ENCODE data around the gene ZNF839.

DNA sequence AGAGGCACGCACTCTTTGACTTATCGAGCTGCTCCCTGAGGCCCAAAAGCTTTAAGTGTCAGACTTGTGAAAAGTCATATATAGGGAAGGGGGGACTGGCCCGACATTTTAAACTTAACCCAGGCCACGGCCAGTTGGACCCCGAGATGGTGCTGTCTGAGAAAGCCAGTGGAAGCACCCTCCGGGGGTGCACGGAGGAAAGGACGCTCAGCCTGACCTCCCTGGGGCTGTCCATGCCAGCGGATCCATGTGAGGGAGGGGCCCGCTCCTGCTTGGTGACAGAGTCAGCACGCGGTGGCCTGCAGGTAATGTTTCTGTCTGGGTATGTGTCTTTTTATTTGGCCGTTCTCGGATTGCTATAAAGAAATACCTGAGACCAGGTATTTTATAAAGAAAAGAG lies 7.0 kb downstream of the ZNF839 start:
- TF ChIP-seq, protein P1, sequence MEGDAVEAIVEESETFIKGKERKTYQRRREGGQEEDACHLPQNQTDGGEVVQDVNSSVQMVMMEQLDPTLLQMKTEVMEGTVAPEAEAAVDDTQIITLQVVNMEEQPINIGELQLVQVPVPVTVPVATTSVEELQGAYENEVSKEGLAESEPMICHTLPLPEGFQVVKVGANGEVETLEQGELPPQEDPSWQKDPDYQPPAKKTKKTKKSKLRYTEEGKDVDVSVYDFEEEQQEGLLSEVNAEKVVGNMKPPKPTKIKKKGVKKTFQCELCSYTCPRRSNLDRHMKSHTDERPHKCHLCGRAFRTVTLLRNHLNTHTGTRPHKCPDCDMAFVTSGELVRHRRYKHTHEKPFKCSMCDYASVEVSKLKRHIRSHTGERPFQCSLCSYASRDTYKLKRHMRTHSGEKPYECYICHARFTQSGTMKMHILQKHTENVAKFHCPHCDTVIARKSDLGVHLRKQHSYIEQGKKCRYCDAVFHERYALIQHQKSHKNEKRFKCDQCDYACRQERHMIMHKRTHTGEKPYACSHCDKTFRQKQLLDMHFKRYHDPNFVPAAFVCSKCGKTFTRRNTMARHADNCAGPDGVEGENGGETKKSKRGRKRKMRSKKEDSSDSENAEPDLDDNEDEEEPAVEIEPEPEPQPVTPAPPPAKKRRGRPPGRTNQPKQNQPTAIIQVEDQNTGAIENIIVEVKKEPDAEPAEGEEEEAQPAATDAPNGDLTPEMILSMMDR (tag by site-specific recombination; IDR thresholded peaks at IDR 0.05): no peak
- no peak for TF ChIP-seq ZNF558 (tag by site-specific recombination; IDR thresholded peaks at IDR 0.05)
- TF ChIP-seq, protein P2, sequence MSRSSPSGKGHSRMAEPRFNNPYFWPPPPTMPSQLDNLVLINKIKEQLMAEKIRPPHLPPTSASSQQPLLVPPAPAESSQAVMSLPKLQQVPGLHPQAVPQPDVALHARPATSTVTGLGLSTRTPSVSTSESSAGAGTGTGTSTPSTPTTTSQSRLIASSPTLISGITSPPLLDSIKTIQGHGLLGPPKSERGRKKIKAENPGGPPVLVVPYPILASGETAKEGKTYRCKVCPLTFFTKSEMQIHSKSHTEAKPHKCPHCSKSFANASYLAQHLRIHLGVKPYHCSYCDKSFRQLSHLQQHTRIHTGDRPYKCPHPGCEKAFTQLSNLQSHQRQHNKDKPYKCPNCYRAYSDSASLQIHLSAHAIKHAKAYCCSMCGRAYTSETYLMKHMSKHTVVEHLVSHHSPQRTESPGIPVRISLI (tag by site-specific recombination; IDR thresholded peaks at IDR 0.05): no peak
- TF ChIP-seq ZNF530 (tag by site-specific recombination; IDR thresholded peaks at IDR 0.05; ENCODE audit: low read depth): no peak
- TF ChIP-seq YY1 (tag by site-specific recombination; IDR thresholded peaks at IDR 0.05): no peak
- TF ChIP-seq ZNF112 (tag by site-specific recombination; IDR thresholded peaks at IDR 0.05): no peak
- TF ChIP-seq ZSCAN23 (tag by site-specific recombination; IDR thresholded peaks at IDR 0.05): no peak
- TF ChIP-seq, protein P3, sequence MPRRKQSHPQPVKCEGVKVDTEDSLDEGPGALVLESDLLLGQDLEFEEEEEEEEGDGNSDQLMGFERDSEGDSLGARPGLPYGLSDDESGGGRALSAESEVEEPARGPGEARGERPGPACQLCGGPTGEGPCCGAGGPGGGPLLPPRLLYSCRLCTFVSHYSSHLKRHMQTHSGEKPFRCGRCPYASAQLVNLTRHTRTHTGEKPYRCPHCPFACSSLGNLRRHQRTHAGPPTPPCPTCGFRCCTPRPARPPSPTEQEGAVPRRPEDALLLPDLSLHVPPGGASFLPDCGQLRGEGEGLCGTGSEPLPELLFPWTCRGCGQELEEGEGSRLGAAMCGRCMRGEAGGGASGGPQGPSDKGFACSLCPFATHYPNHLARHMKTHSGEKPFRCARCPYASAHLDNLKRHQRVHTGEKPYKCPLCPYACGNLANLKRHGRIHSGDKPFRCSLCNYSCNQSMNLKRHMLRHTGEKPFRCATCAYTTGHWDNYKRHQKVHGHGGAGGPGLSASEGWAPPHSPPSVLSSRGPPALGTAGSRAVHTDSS (tag by site-specific recombination; IDR thresholded peaks at IDR 0.05): no peak
- no peak for TF ChIP-seq ZNF629 (tag by site-specific recombination; IDR thresholded peaks at IDR 0.05)
- no peak for TF ChIP-seq ZBTB7A (tag by site-specific recombination; IDR thresholded peaks at IDR 0.05; ENCODE audit: low read depth)
- TF ChIP-seq ZNF138 (tag by site-specific recombination; IDR thresholded peaks at IDR 0.05; ENCODE audit: borderline replicate concordance): no peak
- TF ChIP-seq ZNF792 (tag by site-specific recombination; IDR thresholded peaks at IDR 0.05): no peak
- TF ChIP-seq, protein P4, sequence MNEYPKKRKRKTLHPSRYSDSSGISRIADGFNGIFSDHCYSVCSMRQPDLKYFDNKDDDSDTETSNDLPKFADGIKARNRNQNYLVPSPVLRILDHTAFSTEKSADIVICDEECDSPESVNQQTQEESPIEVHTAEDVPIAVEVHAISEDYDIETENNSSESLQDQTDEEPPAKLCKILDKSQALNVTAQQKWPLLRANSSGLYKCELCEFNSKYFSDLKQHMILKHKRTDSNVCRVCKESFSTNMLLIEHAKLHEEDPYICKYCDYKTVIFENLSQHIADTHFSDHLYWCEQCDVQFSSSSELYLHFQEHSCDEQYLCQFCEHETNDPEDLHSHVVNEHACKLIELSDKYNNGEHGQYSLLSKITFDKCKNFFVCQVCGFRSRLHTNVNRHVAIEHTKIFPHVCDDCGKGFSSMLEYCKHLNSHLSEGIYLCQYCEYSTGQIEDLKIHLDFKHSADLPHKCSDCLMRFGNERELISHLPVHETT (tag by site-specific recombination; IDR thresholded peaks at IDR 0.05): no peak
- no peak for TF ChIP-seq ZFHX2 (tag by site-specific recombination; conservative IDR thresholded peaks at IDR 0.05)
